Measurements from ENCODE around the gene APMAP.
"Not testable (repeated sequence)": the region's sequence is repeated elsewhere in the genome, so short reads cannot be mapped to it uniquely, and the experiment has no call there.

APMAP gene

GRCh38 chr20:24950128-24950835, 42.3 kb downstream of the APMAP start:
- no peak for DNase-seq

- DNase-seq, result no peak
These were observed 42.8 kb downstream of the APMAP start for GRCh38 chr20:24949756-24950127.

GRCh38 chr20:24948939-24949679, 43.4 kb downstream of the APMAP start, which contains the start of gene CST7:
Gene CST7 (plus strand): TSS chr20:24949269. CDS start chr20:24949506, 237 bp downstream.
- peak; percentile 68 for DNase-seq

- DNase-seq, result not testable (repeated sequence)
These were observed 44.1 kb downstream of the APMAP start for GRCh38 chr20:24948396-24948938.

GRCh38 chr20:24946376-24946775, 46.2 kb downstream of the APMAP start:
- DNase-seq, result not testable (repeated sequence)

GRCh38 chr20:24943731-24944130, 48.8 kb downstream of the APMAP start:
- no peak for DNase-seq

GRCh38 chr20:24943196-24943595, 49.4 kb downstream of the APMAP start:
- no peak for DNase-seq

- no peak for DNase-seq
These were observed 49.9 kb downstream of the APMAP start for GRCh38 chr20:24942679-24943078.

GRCh38 chr20:24939036-24939435, 53.5 kb downstream of the APMAP start:
- DNase-seq, result no peak

- no peak for DNase-seq
These were observed 54.1 kb downstream of the APMAP start for GRCh38 chr20:24938498-24938897.

GRCh38 chr20:24937579-24937978, 55.0 kb downstream of the APMAP start:
- no peak for DNase-seq

- DNase-seq, result no peak
These were observed 55.8 kb downstream of the APMAP start for GRCh38 chr20:24936526-24937407.

- DNase-seq, result no peak
These were observed 56.6 kb downstream of the APMAP start for GRCh38 chr20:24935766-24936525.

- DNase-seq, result no peak
These were observed 57.4 kb downstream of the APMAP start for GRCh38 chr20:24935140-24935539.

- DNase-seq, result no peak
These were observed 57.8 kb downstream of the APMAP start for GRCh38 chr20:24934716-24935115.

- no peak for DNase-seq
These were observed 58.4 kb downstream of the APMAP start for GRCh38 chr20:24934101-24934661.

- DNase-seq, result no peak
These were observed 59.2 kb downstream of the APMAP start for GRCh38 chr20:24933266-24933908.

GRCh38 chr20:24931893-24932292, 60.7 kb downstream of the APMAP start:
- not testable (repeated sequence) for DNase-seq

- not testable (repeated sequence) for DNase-seq
These were observed 61.5 kb downstream of the APMAP start for GRCh38 chr20:24930724-24931688.

All from activated CD4-positive, alpha-beta T cell treated with anti-CD3 and anti-CD28 coated beads for 1 hour (primary cell).